HepG2 (cell line): ENCODE data around the gene TTLL12. TPM values are rescaled to one million over a fixed set of nuclear protein-coding genes. Genes with fewer than 3 reads are reported as not detected.

ENCODE experiments used
- AGO2 ChIP-seq: fragments of 200-400 bp; formaldehyde crosslinking; optimal IDR thresholded peaks from 2 replicates; pipeline ENCODE3; 2017; ENCODE audit warnings: mild to moderate bottlenecking, low read depth, low read length, moderate library complexity
- CTCF ChIP-seq: sonication (generic); formaldehyde crosslinking; IDR thresholded peaks from 2 replicates; pipeline ENCODE4 v1.5.0; 2020; ENCODE audit warnings: mild to moderate bottlenecking, missing genetic modification reagents, moderate library complexity
- KAT2B ChIP-seq: fragments of 150-350 bp; IDR thresholded peaks from 2 replicates; pipeline ENCODE4 v1.6.1; 2014; ENCODE audit warnings: low read depth, low read length, borderline replicate concordance
- KDM6A ChIP-seq: IDR thresholded peaks from 2 replicates; pipeline ENCODE4 v1.6.1; 2016; ENCODE audit warnings: low read depth
- MLXIP ChIP-seq: sonication (generic); formaldehyde crosslinking; IDR thresholded peaks from 2 replicates; pipeline ENCODE4 v1.9.0; 2021; ENCODE audit warnings: missing genetic modification reagents, borderline replicate concordance
- THAP7 ChIP-seq: sonication (generic); formaldehyde crosslinking; IDR thresholded peaks from 2 replicates; pipeline ENCODE4 v1.8.1; 2023; ENCODE audit warnings: mild to moderate bottlenecking, missing genetic modification reagents
- polyA plus RNA-seq, 8 experiments: library from polyadenylated mRNA; depleted of rRNA in 3 of 8; stranded (reverse) in 7 of 8; unstranded in 1 of 8; fragments of >200 nt; fragmentation: Illumina TruSeq in 4 of 8; extraction: Trizol in 4 of 8; gene quantifications; 2 replicates each; pipeline versions ENCODE4 v1.2.1 to v1.2.3, GENCODE V29; 2011 to 2016; ENCODE audit warnings: low read depth in 4 of 8, missing spikeins in 1 of 8, mixed read lengths in 1 of 8; ENCODE audit not compliant: insufficient read depth in 1 of 8
- total RNA-seq, 5 experiments: library from RNA; depleted of rRNA; stranded (reverse); fragments of >200 nt; fragmentation: Illumina TruSeq; extraction: Trizol; gene quantifications; 2 replicates each; pipeline ENCODE4 v1.2.3, GENCODE V29; 2016; ENCODE audit warnings: low read depth in 1 of 5

Gene TTLL12
- total and polyA plus RNA-seq, 2 of the 13 experiments (the other 11 are each of a cell fraction or from before 2014, with no cell fraction given): 11.9 to 38.1 TPM

GRCh38 chr22:43166132-43166930 lies 20.6 kb downstream of the TTLL12 start (continued):
- 0 out of 2 replicates have a peak, but pooled peaks have one; percentile 7 for TF ChIP-seq CTCF
- TF ChIP-seq KAT2B: no peak
- peak; percentile 61 for TF ChIP-seq AGO2
- TF ChIP-seq KDM6A (CRISPR knock-in tag): no peak
- no peak for TF ChIP-seq THAP7 (CRISPR knock-in tag)
- TF ChIP-seq MLXIP: no peak
